ENCODE measurements around the gene LRBA.
"Not testable (repeated sequence)": the region's sequence is repeated elsewhere in the genome, so short reads cannot be mapped to it uniquely, and the experiment has no call there.

Gene LRBA

GRCh38 chr4:150751648-150752047 lies 263.4 kb downstream of the LRBA start:
- DNase-seq (ENCODE audit: low read depth in 3 of 3, low spot score in 1 of 3) = no peak

GRCh38 chr4:150750824-150751223 lies 264.3 kb downstream of the LRBA start:
- DNase-seq (ENCODE audit: low read depth in 3 of 3, low spot score in 1 of 3) = no peak

- no peak for DNase-seq (ENCODE audit: low read depth in 3 of 3, low spot score in 1 of 3)
Observed at GRCh38 chr4:150746156-150746555, 268.9 kb downstream of the LRBA start.

- no peak for DNase-seq (ENCODE audit: low read depth in 3 of 3, low spot score in 1 of 3)
Observed at GRCh38 chr4:150744570-150744969, 270.5 kb downstream of the LRBA start.

GRCh38 chr4:150743564-150744342 lies 271.3 kb downstream of the LRBA start:
- no peak for DNase-seq (ENCODE audit: low read depth in 3 of 3, low spot score in 1 of 3)

GRCh38 chr4:150742930-150743329 lies 272.2 kb downstream of the LRBA start:
- not testable (repeated sequence) for DNase-seq (ENCODE audit: low read depth in 3 of 3, low spot score in 1 of 3)

GRCh38 chr4:150739591-150739990 lies 275.5 kb downstream of the LRBA start:
- no peak for DNase-seq (ENCODE audit: low read depth in 3 of 3, low spot score in 1 of 3)

GRCh38 chr4:150725957-150726523 lies 289.0 kb downstream of the LRBA start:
- DNase-seq (ENCODE audit: low read depth in 3 of 3, low spot score in 1 of 3) = no peak

GRCh38 chr4:150723727-150724411 lies 291.2 kb downstream of the LRBA start:
- DNase-seq (ENCODE audit: low read depth in 3 of 3, low spot score in 1 of 3) = no peak

GRCh38 chr4:150722908-150723362 lies 292.1 kb downstream of the LRBA start:
- DNase-seq (ENCODE audit: low read depth in 3 of 3, low spot score in 1 of 3) = no peak

- no peak for DNase-seq (ENCODE audit: low read depth in 3 of 3, low spot score in 1 of 3)
Observed at GRCh38 chr4:150720973-150721518, 294.0 kb downstream of the LRBA start.

GRCh38 chr4:150717952-150718351 lies 297.1 kb downstream of the LRBA start:
- no peak for DNase-seq (ENCODE audit: low read depth in 3 of 3, low spot score in 1 of 3)

- no peak for DNase-seq (ENCODE audit: low read depth in 3 of 3, low spot score in 1 of 3)
Observed at GRCh38 chr4:150714462-150715438, 300.3 kb downstream of the LRBA start.

- no peak for DNase-seq (ENCODE audit: low read depth in 3 of 3, low spot score in 1 of 3)
Observed at GRCh38 chr4:150713251-150713650, 301.8 kb downstream of the LRBA start.

GRCh38 chr4:150710770-150711375 lies 304.2 kb downstream of the LRBA start:
- DNase-seq (ENCODE audit: low read depth in 3 of 3, low spot score in 1 of 3) = no peak

- DNase-seq (ENCODE audit: low read depth in 3 of 3, low spot score in 1 of 3) = no peak
Observed at GRCh38 chr4:150708004-150708403, 307.1 kb downstream of the LRBA start.

GRCh38 chr4:150699599-150699998 lies 315.5 kb downstream of the LRBA start:
- no peak for DNase-seq (ENCODE audit: low read depth in 3 of 3, low spot score in 1 of 3)

GRCh38 chr4:150695162-150695561 lies 319.9 kb downstream of the LRBA start:
- DNase-seq (ENCODE audit: low read depth in 3 of 3, low spot score in 1 of 3) = no peak

GRCh38 chr4:150694438-150694837 lies 320.6 kb downstream of the LRBA start:
- DNase-seq (ENCODE audit: low read depth in 3 of 3, low spot score in 1 of 3) = no peak

- no peak for DNase-seq (ENCODE audit: low read depth in 3 of 3, low spot score in 1 of 3)
Observed at GRCh38 chr4:150683775-150684350, 331.2 kb downstream of the LRBA start.
